Right lobe of liver (tissue), 6 donors: ENCODE measurements around the gene ZFR2. TPM values are rescaled to one million over a fixed set of nuclear protein-coding genes. Genes with fewer than 3 reads are reported as not detected.
A peak's percentile ranks its signal among the peaks of the same experiment; 100 is the strongest.

Experiments
- ATAC-seq, 4 donors: fragments of 200-7000 bp; cut with Tn5 transposase; one replicate each; pipeline ENCODE4 v1.9.1; 2020; ENCODE audit warnings: mild to moderate bottlenecking in 4 of 4, moderate library complexity in 4 of 4
- DNase-seq, 3 donors: peaks; one replicate each; pipeline ENCODE4 v3.0.0-alpha.2; 2020
- H3K27ac ChIP-seq, 3 donors: fragments of 200-600 bp; one replicate each; pipeline ENCODE4 v1.8.0; 2022
- H3K27me3 ChIP-seq, 2 donors: fragments of 200-600 bp; one replicate each; pipeline ENCODE4 v1.8.0; 2022
- H3K36me3 ChIP-seq, 4 donors: fragments of 200-600 bp; sonication (generic) in 1 of 4; one replicate each; pipeline versions ENCODE4 v1.5.1 to v1.8.0; 2017 to 2022; ENCODE audit warnings: control low read depth in 1 of 4
- H3K4me1 ChIP-seq, 4 donors: fragments of 200-600 bp; sonication (generic) in 1 of 4; one replicate each; pipeline versions ENCODE4 v1.5.1 to v1.8.0; 2017 to 2022; ENCODE audit warnings: control low read depth in 1 of 4
- H3K4me3 ChIP-seq, 3 donors: fragments of 200-600 bp; one replicate each; pipeline ENCODE4 v1.8.0; 2022
- H3K9me3 ChIP-seq, 4 donors: fragments of 200-600 bp; sonication (generic) in 1 of 4; one replicate each; pipeline versions ENCODE4 v1.5.1 to v1.8.0; 2017 to 2022; ENCODE audit warnings: control low read depth in 1 of 4
- CTCF ChIP-seq, 4 donors: fragments of 200-600 bp in 3 of 4; fragments of 450-650 bp in 1 of 4; IDR thresholded peaks; one replicate each; pipeline versions ENCODE4 v1.5.1 to v1.8.0; 2016 to 2022; ENCODE audit warnings: antibody characterized with exemption in 4 of 4, mild to moderate bottlenecking in 2 of 4
- POLR2A ChIP-seq: fragments of 450-650 bp; IDR thresholded peaks from one replicate; pipeline ENCODE4 v1.6.1; 2017; ENCODE audit warnings: antibody characterized with exemption, mild to moderate bottlenecking
- WGBS: methylation state at CpG from one replicate; pipeline ENCODE4 v1.1.6; 2018; ENCODE audit warnings: low coverage, low lambda C conversion rate; ENCODE audit not compliant: insufficient coverage; ENCODE audit errors: missing lambda C conversion rate; 5-methylcytosine and 5-hydroxymethylcytosine counted together
- intact Hi-C, 2 donors: fragments of 100-400 bp; cut with DNase I; formaldehyde crosslinking; loops; one replicate each; pipeline versions ENCODE4 v1.11.2 to v1.14.1; 2022
- total RNA-seq, 6 experiments: library from RNA; depleted of rRNA in 2 of 6; stranded (reverse); fragments of >200 nt in 2 of 6; fragmentation: NEBNext Ultra II Directional in 3 of 6; extraction: Animal tissue kit (Norgen Biotek cat#: 25700) in 3 of 6; gene quantifications; one replicate each; pipeline versions ENCODE4 v1.1.0 to v1.2.4, GENCODE V29; 2016 to 2023
- donor health status: DM: no; HTN: yes; CAD: no.
- donor health status: DM: no; HTN: no; CAD: no.
- donor health status: DM: no; HTN: no; CAD: no.
- donor health status: DM: no; HTN: yes; CAD: no.
- donor health status: DM: no; HTN: yes; CAD: no.

The ZFR2 gene
- total RNA-seq, 6 experiments from 2014 or later: not detected

GRCh38 chr19:3785451-3785937 lies 83.3 kb downstream of the ZFR2 start:
- Histone ChIP-seq H3K36me3 (no peaks in the 10 kb centered on the region), H3K4me3 (peak overlapping the region; percentile 14 to 39 (median 26)), H3K4me1 (no peaks in the 10 kb centered on the region), H3K9me3 (peaks cover 0 to 11% (median 0%) of the 10 kb centered on the region in 4 donors), H3K27ac (no peak overlapping the region), H3K27me3 (no peaks in the 10 kb centered on the region)
- DNase-seq: no peak
- peak in 2 of 4 donors; percentile 5 to 19 for ATAC-seq
- no peak for TF ChIP-seq CTCF (IDR thresholded peaks at IDR 0.05)
- TF ChIP-seq POLR2A: no peak
- WGBS: no CpG with 5 or more reads among the region's 47 CpGs
- intact Hi-C loops: loop anchor here in 1 of 2 donors (10.0 kb wide), 1 partner anchor 429 kb away; no protein-coding TSS in a partner anchor

- Histone ChIP-seq H3K36me3 (no peaks in the 10 kb centered on the region), H3K4me1 (no peaks in the 10 kb centered on the region), H3K9me3 (peaks cover 0 to 11% (median 0%) of the 10 kb centered on the region in 4 donors), H3K4me3 (peak overlapping the region in 1 of 3 donors; percentile 39), H3K27ac (no peak overlapping the region), H3K27me3 (no peaks in the 10 kb centered on the region)
- DNase-seq: no peak
- TF ChIP-seq POLR2A: no peak
- no peak for TF ChIP-seq CTCF (IDR thresholded peaks at IDR 0.05)
- ATAC-seq: peak; percentile 3 to 40 (median 19)
- 19% methylated on average over 11 of the region's 25 CpGs for WGBS
- intact Hi-C loops: loop anchor here in 1 of 2 donors (10.0 kb wide), 1 partner anchor 430 kb away; no protein-coding TSS in a partner anchor
Observed at GRCh38 chr19:3784607-3785450, 84.0 kb downstream of the ZFR2 start.

GRCh38 chr19:3783660-3784584 lies 84.9 kb downstream of the ZFR2 start:
- WGBS: 59% methylated on average over 12 of the region's 49 CpGs
- H3K9me3 ChIP-seq: peaks cover 0 to 11% (median 0%) of the 10 kb centered on the region in 4 donors
- no peaks in the 10 kb centered on the region for H3K36me3 ChIP-seq
- H3K27me3 ChIP-seq: no peaks in the 10 kb centered on the region
- H3K4me3 ChIP-seq: no peak overlapping the region
- DNase-seq: no peak
- TF ChIP-seq CTCF (IDR thresholded peaks at IDR 0.05) (peak; percentile 15 to 40 (median 34)), POLR2A (no peak)
- H3K27ac ChIP-seq: no peak overlapping the region
- peak; percentile 39 to 75 (median 53) for ATAC-seq
- intact Hi-C loops: loop anchor here in 1 of 2 donors (10.0 kb wide), 1 partner anchor 431 kb away; no protein-coding TSS in a partner anchor
- H3K4me1 ChIP-seq: no peaks in the 10 kb centered on the region

- TF ChIP-seq CTCF (IDR thresholded peaks at IDR 0.05): no peak
- no peak for TF ChIP-seq POLR2A
- H3K27ac ChIP-seq: no peak overlapping the region
- DNase-seq (no peak), ATAC-seq (no peak)
- H3K4me3 ChIP-seq: no peak overlapping the region
- no peaks in the 10 kb centered on the region for H3K4me1 ChIP-seq
- no peaks in the 10 kb centered on the region for H3K27me3 ChIP-seq
- no peaks in the 10 kb centered on the region for H3K36me3 ChIP-seq
- intact Hi-C loops: loop anchor here in 1 of 2 donors (10.0 kb wide), 1 partner anchor 432 kb away; no protein-coding TSS in a partner anchor
- peaks cover 0 to 11% (median 0%) of the 10 kb centered on the region in 4 donors for H3K9me3 ChIP-seq
- WGBS: 27% methylated on average over 2 of the region's 13 CpGs
Observed at GRCh38 chr19:3782903-3783302, 85.9 kb downstream of the ZFR2 start.
